Hippocampal formation (tissue), 2 donors: Measurements from ENCODE around the gene MSI2.

Source experiments
- DNase-seq, 2 donors: peaks; one replicate each; lab custom pipeline; 2025; lab: John Stamatoyannopoulos, UW

MSI2 gene

GRCh38 chr17:57505841-57506773 lies 249.8 kb downstream of the MSI2 start:
- DNase-seq, result no peak

GRCh38 chr17:57506774-57507127 lies 250.4 kb downstream of the MSI2 start:
- no peak for DNase-seq

GRCh38 chr17:57507828-57508227 lies 251.5 kb downstream of the MSI2 start:
- no peak for DNase-seq

- no peak for DNase-seq
These were observed 252.3 kb downstream of the MSI2 start for GRCh38 chr17:57508671-57509070.

GRCh38 chr17:57511475-57512123 lies 255.3 kb downstream of the MSI2 start:
- no peak for DNase-seq

- no peak for DNase-seq
These were observed 255.9 kb downstream of the MSI2 start for GRCh38 chr17:57512258-57512657.

GRCh38 chr17:57512691-57513090 lies 256.4 kb downstream of the MSI2 start:
- no peak for DNase-seq

- no peak for DNase-seq
These were observed 257.2 kb downstream of the MSI2 start for GRCh38 chr17:57513569-57513968.

GRCh38 chr17:57514614-57515013 lies 258.3 kb downstream of the MSI2 start:
- DNase-seq, result no peak

- no peak for DNase-seq
These were observed 259.4 kb downstream of the MSI2 start for GRCh38 chr17:57515662-57516211.

GRCh38 chr17:57516290-57517230 lies 260.2 kb downstream of the MSI2 start:
- DNase-seq, result no peak

GRCh38 chr17:57517273-57517631 lies 260.9 kb downstream of the MSI2 start:
- DNase-seq, result no peak

- DNase-seq, result no peak
These were observed 261.5 kb downstream of the MSI2 start for GRCh38 chr17:57517632-57518456.

- no peak for DNase-seq
These were observed 262.6 kb downstream of the MSI2 start for GRCh38 chr17:57518587-57519581.

- no peak for DNase-seq
These were observed 263.5 kb downstream of the MSI2 start for GRCh38 chr17:57519800-57520199.

- DNase-seq, result no peak
These were observed 265.3 kb downstream of the MSI2 start for GRCh38 chr17:57521606-57522005.

- DNase-seq, result no peak
These were observed 266.0 kb downstream of the MSI2 start for GRCh38 chr17:57522042-57523005.

GRCh38 chr17:57523926-57524632 lies 267.8 kb downstream of the MSI2 start:
- no peak for DNase-seq
